Testis (tissue), 2 donors: ENCODE measurements around the gene PRKAG2.

Experiments used
- CTCF ChIP-seq, 3 experiments: fragments of 450-650 bp in 2 of 3; fragments of 200-600 bp in 1 of 3; sonication (generic) in 1 of 3; IDR thresholded peaks; one replicate each; pipeline ENCODE4 v1.5.1; 2016 to 2019; ENCODE audit warnings: antibody characterized with exemption in 3 of 3, mild to moderate bottlenecking in 2 of 3, moderate library complexity in 1 of 3
- POLR2A ChIP-seq: fragments of 450-650 bp; IDR thresholded peaks from one replicate; pipeline ENCODE4 v1.6.1; 2017; ENCODE audit warnings: antibody characterized with exemption, mild to moderate bottlenecking, moderate library complexity

DNA sequence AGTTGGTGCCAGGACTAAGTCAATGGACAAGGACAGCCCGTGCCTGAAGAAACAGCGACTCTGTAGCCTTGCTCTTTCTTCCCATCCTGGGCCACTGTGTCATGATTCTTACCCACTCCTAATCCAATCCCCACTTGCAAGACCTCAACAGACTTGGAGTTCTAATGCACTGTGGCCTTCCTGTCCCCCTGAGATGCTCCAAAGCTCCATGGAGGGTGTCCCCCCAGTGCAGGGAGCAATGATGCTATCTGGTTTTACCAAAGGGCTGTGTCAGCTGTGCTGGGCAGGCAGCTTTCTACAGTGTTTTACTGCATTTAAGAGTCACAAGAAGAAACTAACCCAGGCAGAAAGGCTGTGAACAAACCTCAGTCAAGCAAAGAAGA, 108.1 kb downstream of the PRKAG2 start:
- no peak for TF ChIP-seq CTCF (IDR thresholded peaks at IDR 0.05)
- no peak for TF ChIP-seq POLR2A
